ENCODE results near the gene MMP7. TPM values are rescaled to one million over a fixed set of nuclear protein-coding genes. Genes with fewer than 3 reads are reported as not detected.

The MMP7 gene
- total RNA-seq, 4 donors from 2014 or later, result 0.98 to 99.8 (median 4.7) TPM

DNA sequence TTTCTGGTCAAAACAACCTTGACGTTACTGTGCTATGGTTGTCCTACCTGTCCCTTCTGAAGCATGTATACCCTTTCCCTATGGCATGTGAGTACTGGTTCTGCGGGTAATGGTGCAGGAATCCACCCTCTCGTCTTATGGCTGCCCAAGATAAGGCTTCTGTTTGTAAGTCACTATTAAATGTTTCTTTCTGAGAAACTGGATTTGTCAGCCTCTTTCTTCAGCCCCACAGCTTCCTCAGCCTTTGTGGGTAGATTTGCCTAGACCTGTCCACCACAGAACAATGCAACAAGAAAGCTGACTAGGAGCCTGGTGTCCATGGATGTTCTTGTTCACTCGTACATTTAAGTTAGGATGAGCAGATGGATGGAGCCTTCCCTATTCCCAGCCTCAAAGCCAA is 14.4 kb downstream of the MMP7 start:
- TF ChIP-seq, protein P1, sequence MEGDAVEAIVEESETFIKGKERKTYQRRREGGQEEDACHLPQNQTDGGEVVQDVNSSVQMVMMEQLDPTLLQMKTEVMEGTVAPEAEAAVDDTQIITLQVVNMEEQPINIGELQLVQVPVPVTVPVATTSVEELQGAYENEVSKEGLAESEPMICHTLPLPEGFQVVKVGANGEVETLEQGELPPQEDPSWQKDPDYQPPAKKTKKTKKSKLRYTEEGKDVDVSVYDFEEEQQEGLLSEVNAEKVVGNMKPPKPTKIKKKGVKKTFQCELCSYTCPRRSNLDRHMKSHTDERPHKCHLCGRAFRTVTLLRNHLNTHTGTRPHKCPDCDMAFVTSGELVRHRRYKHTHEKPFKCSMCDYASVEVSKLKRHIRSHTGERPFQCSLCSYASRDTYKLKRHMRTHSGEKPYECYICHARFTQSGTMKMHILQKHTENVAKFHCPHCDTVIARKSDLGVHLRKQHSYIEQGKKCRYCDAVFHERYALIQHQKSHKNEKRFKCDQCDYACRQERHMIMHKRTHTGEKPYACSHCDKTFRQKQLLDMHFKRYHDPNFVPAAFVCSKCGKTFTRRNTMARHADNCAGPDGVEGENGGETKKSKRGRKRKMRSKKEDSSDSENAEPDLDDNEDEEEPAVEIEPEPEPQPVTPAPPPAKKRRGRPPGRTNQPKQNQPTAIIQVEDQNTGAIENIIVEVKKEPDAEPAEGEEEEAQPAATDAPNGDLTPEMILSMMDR (IDR thresholded peaks at IDR 0.05; ENCODE audit: low read depth), result no peak

GRCh38 chr11:102513869-102514268 is 16.7 kb downstream of the MMP7 start:
- TF ChIP-seq, protein P1 (IDR thresholded peaks at IDR 0.05; ENCODE audit: low read depth), result no peak

- TF ChIP-seq, protein P1 (IDR thresholded peaks at IDR 0.05; ENCODE audit: low read depth), result no peak
Observed at GRCh38 chr11:102510439-102511135, 20.0 kb downstream of the MMP7 start.

DNA sequence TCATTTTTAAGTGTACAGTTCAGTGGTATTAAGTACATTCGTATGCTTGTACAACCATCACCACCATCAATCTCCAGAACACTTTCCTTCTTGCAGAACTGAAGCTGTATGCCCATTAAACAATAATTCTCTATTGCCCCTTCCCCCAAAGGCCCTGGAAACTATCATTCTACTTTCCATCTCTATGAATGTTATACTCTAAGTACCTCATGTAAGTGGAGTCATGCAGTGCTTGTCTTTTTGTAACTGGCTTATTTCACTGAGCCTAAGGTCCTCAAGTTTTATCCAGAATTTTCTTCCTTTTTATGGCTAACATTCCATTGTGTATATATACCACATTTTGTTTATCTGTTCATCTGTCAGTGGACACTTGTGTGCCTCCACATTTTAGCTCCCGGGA is 29.7 kb downstream of the MMP7 start:
- TF ChIP-seq, protein P1 (IDR thresholded peaks at IDR 0.05; ENCODE audit: low read depth), result no peak

GRCh38 chr11:102499931-102500330 is 30.6 kb downstream of the MMP7 start:
- TF ChIP-seq, protein P1 (IDR thresholded peaks at IDR 0.05; ENCODE audit: low read depth), result no peak

DNA sequence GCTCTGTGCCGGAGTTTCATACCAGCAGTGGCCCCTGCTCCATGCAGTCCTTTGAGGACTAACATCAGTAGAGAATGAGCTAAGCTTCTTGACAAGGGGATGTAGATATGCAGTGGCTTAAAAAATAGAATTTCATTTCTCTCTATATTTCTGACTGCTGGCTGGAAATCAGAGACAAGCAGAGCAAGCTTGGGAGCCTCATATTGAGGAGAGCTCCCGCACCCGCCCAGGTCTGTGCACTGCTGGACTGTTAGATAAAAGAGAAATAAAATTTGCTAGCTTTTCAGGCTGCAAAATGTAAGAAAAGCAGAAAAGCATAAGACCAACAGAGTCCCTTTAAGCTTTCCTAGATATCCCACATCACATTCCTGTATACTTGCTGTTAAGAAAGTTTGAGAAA is 31.4 kb downstream of the MMP7 start:
- TF ChIP-seq, protein P1 (IDR thresholded peaks at IDR 0.05; ENCODE audit: low read depth), result no peak

DNA sequence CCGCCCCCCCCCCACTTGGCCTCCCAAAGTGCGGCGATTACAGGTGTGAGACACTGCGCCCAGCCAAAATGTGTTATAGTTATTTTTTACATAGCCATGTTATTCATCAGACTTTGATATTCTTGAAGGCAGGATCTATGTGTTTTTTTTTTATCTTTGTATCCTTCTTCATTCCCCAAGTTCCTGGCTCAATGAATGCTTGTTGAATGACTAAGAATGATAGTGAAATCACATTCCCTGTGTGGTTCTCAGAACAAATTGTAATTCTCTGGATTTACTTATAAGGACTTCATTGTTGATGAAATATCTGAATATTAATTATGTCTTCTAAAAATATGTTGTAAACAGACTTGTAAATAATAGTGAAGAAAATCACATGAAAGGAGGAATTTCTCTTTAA is 33.5 kb downstream of the MMP7 start:
- TF ChIP-seq, protein P1 (IDR thresholded peaks at IDR 0.05; ENCODE audit: low read depth), result no peak
